Kidney (tissue), 14 donors: ENCODE measurements around the gene HSPB1. TPM values are rescaled to one million over a fixed set of nuclear protein-coding genes. Genes with fewer than 3 reads are reported as not detected.
A peak's percentile ranks its signal among the peaks of the same experiment; 100 is the strongest.
"Not testable (repeated sequence)": the region's sequence is repeated elsewhere in the genome, so short reads cannot be mapped to it uniquely, and the experiment has no call there.

ENCODE experiments used
- DNase-seq, 5 donors: peaks; one replicate each; pipeline ENCODE4 v3.0.0-alpha.2; 2013 to 2020
- FAIRE-seq: peaks from 2 replicates; lab custom pipeline; 2012; peaks lifted over from hg19 to GRCh38; lab: Jason Lieb, UNC
- H3K27ac ChIP-seq, 2 donors: one replicate each; pipeline ENCODE4 v1.7.0; 2013; ENCODE audit warnings: low read depth in 2 of 2, low read length in 2 of 2, inconsistent platforms in 1 of 2
- H3K27me3 ChIP-seq: one replicate; pipeline ENCODE4 v1.7.1; 2013; ENCODE audit warnings: low read length, inconsistent platforms; ENCODE audit not compliant: control insufficient read depth, insufficient read depth
- H3K36me3 ChIP-seq, 3 donors: one replicate each; pipeline versions ENCODE4 v1.7.0 to v1.7.1; 2013; ENCODE audit warnings: low read length in 3 of 3, control low read depth in 1 of 3, inconsistent platforms in 1 of 3; ENCODE audit not compliant: insufficient read depth in 3 of 3, control insufficient read depth in 2 of 3
- H3K4me1 ChIP-seq, 3 donors: one replicate each; pipeline versions ENCODE4 v1.7.0 to v1.7.1; 2013; ENCODE audit warnings: low read length in 3 of 3, inconsistent platforms in 1 of 3, low read depth in 1 of 3; ENCODE audit not compliant: control insufficient read depth in 2 of 3, insufficient read depth in 2 of 3
- H3K4me3 ChIP-seq, 3 donors: one replicate each; pipeline versions ENCODE4 v1.7.0 to v1.8.1; 2013; ENCODE audit warnings: low read length in 3 of 3, control low read depth in 1 of 3, inconsistent platforms in 1 of 3
- H3K9ac ChIP-seq, 3 donors: one replicate each; pipeline versions ENCODE4 v1.7.0 to v1.7.1; 2013; ENCODE audit warnings: low read length in 3 of 3, control low read depth in 1 of 3, inconsistent platforms in 1 of 3
- H3K9me3 ChIP-seq, 3 donors: one replicate each; pipeline versions ENCODE4 v1.7.0 to v1.7.1; 2013; ENCODE audit warnings: low read length in 3 of 3, control low read depth in 1 of 3, inconsistent platforms in 1 of 3; ENCODE audit not compliant: control insufficient read depth in 2 of 3, insufficient read depth in 1 of 3
- CTCF ChIP-seq: IDR thresholded peaks from 3 replicates; pipeline ENCODE4 v1.5.1; 2012; ENCODE audit warnings: mild to moderate bottlenecking, moderate library complexity, borderline replicate concordance; ENCODE audit not compliant: insufficient read depth; ENCODE audit errors: extremely low read depth
- intact Hi-C: fragments of 100-400 bp; cut with DNase I; formaldehyde crosslinking; loops from one replicate; pipeline ENCODE4 v1.11.1; 2022
- polyA plus RNA-seq: library from polyadenylated mRNA; stranded (reverse); fragments of 350-450 nt; fragmentation: Illumina TruSeq; extraction: RNeasy Lipid Tissue Mini Kit (QIAGEN cat#74804); gene quantifications from one replicate; pipeline ENCODE4 v1.2.3, GENCODE V29; 2014; ENCODE audit warnings: low read depth, low replicate concordance; ENCODE audit not compliant: insufficient read depth
- total RNA-seq: library from RNA; stranded (reverse); fragmentation: NEBNext Ultra II Directional; extraction: Animal tissue kit (Norgen Biotek cat#: 25700); gene quantifications from one replicate; pipeline ENCODE4 v1.2.1, GENCODE V29; 2021
- donor health status: control.
- donor health status: control.
- donor health status: control.
- donor health status: control.
- donor health status: control.
- donor health status: DM: yes; HTN: yes; CAD: no.
- donor health status: Normal renal cell carcinoma (clear cell type).

The HSPB1 gene
- total and polyA plus RNA-seq, 2 donors from 2014 or later = 1,012 to 1,561 TPM

GRCh38 chr7:76283254-76284159, 19.0 kb upstream of the HSPB1 start:
- DNase-seq (no peak), FAIRE-seq (no peak)
- Histone ChIP-seq H3K27me3 (peaks cover 22% of the 10 kb centered on the region), H3K4me3 (no peak overlapping the region), H3K9ac (no peak overlapping the region), H3K9me3 (no peaks in the 10 kb centered on the region), H3K36me3 (no peaks in the 10 kb centered on the region), H3K27ac (no peak overlapping the region), H3K4me1 (peaks cover 0 to 7% (median 0%) of the 10 kb centered on the region in 3 donors)
- no peak for TF ChIP-seq CTCF
- intact Hi-C loops = no loop called here

- no peaks in the 10 kb centered on the region for H3K36me3 ChIP-seq
- peaks cover 0 to 7% (median 0%) of the 10 kb centered on the region in 3 donors for H3K4me1 ChIP-seq
- intact Hi-C loops = no loop called here
- DNase-seq = no peak
- no peak overlapping the region for H3K4me3 ChIP-seq
- H3K27me3 ChIP-seq = peaks cover 12% of the 10 kb centered on the region
- no peak overlapping the region for H3K9ac ChIP-seq
- no peaks in the 10 kb centered on the region for H3K9me3 ChIP-seq
- TF ChIP-seq CTCF = no peak
- no peak for FAIRE-seq
- H3K27ac ChIP-seq = no peak overlapping the region
Observed at GRCh38 chr7:76285604-76286374, 16.7 kb upstream of the HSPB1 start.

GRCh38 chr7:76286842-76287403, 15.6 kb upstream of the HSPB1 start:
- Histone ChIP-seq H3K36me3 (no peaks in the 10 kb centered on the region), H3K9ac (no peak overlapping the region), H3K4me3 (no peak overlapping the region), H3K9me3 (no peaks in the 10 kb centered on the region), H3K27me3 (peaks cover 7% of the 10 kb centered on the region), H3K4me1 (peaks cover 0 to 10% (median 0%) of the 10 kb centered on the region in 3 donors), H3K27ac (no peak overlapping the region)
- DNase-seq (no peak), FAIRE-seq (no peak)
- no peak for TF ChIP-seq CTCF
- intact Hi-C loops = no loop called here

- DNase-seq, H3K4me3 ChIP-seq, H3K27me3 ChIP-seq, FAIRE-seq, H3K9me3 ChIP-seq, intact Hi-C loops, H3K9ac ChIP-seq, H3K36me3 ChIP-seq: not testable (repeated sequence)
- peaks cover 0 to 24% (median 7%) of the 10 kb centered on the region in 3 donors for H3K4me1 ChIP-seq
- H3K27ac ChIP-seq = peak overlapping the region in 1 of 2 donors; percentile 98
Observed at GRCh38 chr7:76290847-76291350, 11.6 kb upstream of the HSPB1 start.
